Endothelial cell of umbilical vein (primary cell): ENCODE results near the gene GRK4. TPM values are rescaled to one million over a fixed set of nuclear protein-coding genes. Genes with fewer than 3 reads are reported as not detected.

Experiments
- BruUV-seq: library from RNA; stranded (reverse); fragments of 400-500 nt; replicated peaks from 2 replicates; lab custom pipeline; 2021; lab: Mats Ljungman, UMichigan
- CTCF ChIA-PET: fragments of 300-600, 350-600 bp; sonication (Branson Sonifier 250); formaldehyde crosslinking; loops from one replicate; lab custom pipeline; 2021; ENCODE audit warnings: antibody characterized with exemption, inconsistent platforms; lab: Charles Lee
- POLR2A ChIA-PET: fragments of 300-600, 350-600 bp; sonication (Branson Sonifier 250); formaldehyde crosslinking; loops from one replicate; lab custom pipeline; 2021; ENCODE audit warnings: antibody characterized with exemption, inconsistent platforms; lab: Charles Lee
- DNase-seq: peaks from one replicate; pipeline ENCODE4 v3.0.0-alpha.2; 2011; ENCODE audit warnings: low read depth, low spot score
- FAIRE-seq: peaks from 2 replicates; lab custom pipeline; 2011; peaks lifted over from hg19 to GRCh38; lab: Jason Lieb, UNC
- H2AFZ ChIP-seq: 2 replicates; pipeline ENCODE4 v1.6.0; 2012; ENCODE audit warnings: low read depth, low read length, control low read depth, inconsistent platforms
- H3K27ac ChIP-seq: 2 replicates; pipeline ENCODE4 v1.5.1; 2011; ENCODE audit warnings: low read depth, mild to moderate bottlenecking, control low read depth, low read length, moderate library complexity; ENCODE audit not compliant: insufficient read depth
- H3K27me3 ChIP-seq, 2 experiments: 2 replicates each; pipeline versions ENCODE4 v1.6.0 to v1.6.1; 2011; ENCODE audit warnings: low read length in 2 of 2, mixed read lengths in 1 of 2; ENCODE audit not compliant: control insufficient read depth in 2 of 2, insufficient read depth in 2 of 2
- H3K36me3 ChIP-seq, 2 experiments: 2 replicates in 1 of 2; 3 replicates in 1 of 2; pipeline ENCODE4 v1.5.1; 2011; ENCODE audit warnings: low read length in 2 of 2, mild to moderate bottlenecking in 1 of 2, moderate library complexity in 1 of 2; ENCODE audit not compliant: control insufficient read depth in 2 of 2, insufficient read depth in 2 of 2; ENCODE audit errors: extremely low read depth in 1 of 2
- H3K4me1 ChIP-seq: 3 replicates; pipeline ENCODE4 v1.5.1; 2011; ENCODE audit warnings: mild to moderate bottlenecking, low read length; ENCODE audit not compliant: control insufficient read depth, insufficient read depth; ENCODE audit errors: extremely low read depth
- H3K4me2 ChIP-seq: 2 replicates; pipeline ENCODE4 v1.6.1; 2011; ENCODE audit warnings: low read length, control low read depth, mixed read lengths; ENCODE audit not compliant: insufficient read depth
- H3K4me3 ChIP-seq, 3 experiments: fragments of 200-600 bp in 1 of 3; sonication (generic), shearing (Covaris generic) in 1 of 3; replicated peaks in 1 of 3; 2 replicates each; pipeline ENCODE4 v1.5.1; 2011 to 2016; ENCODE audit warnings: control low read depth in 3 of 3, low read length in 3 of 3, mild to moderate bottlenecking in 2 of 3, inconsistent platforms in 1 of 3, low read depth in 1 of 3, moderate library complexity in 1 of 3; ENCODE audit not compliant: insufficient read depth in 1 of 3
- H3K79me2 ChIP-seq: 2 replicates; pipeline ENCODE4 v1.6.0; 2012; ENCODE audit warnings: low read length, inconsistent platforms; ENCODE audit not compliant: control insufficient read depth, insufficient read depth
- H3K9ac ChIP-seq: replicated peaks from 2 replicates; pipeline ENCODE3; 2011; ENCODE audit warnings: low read length, control low read depth; ENCODE audit not compliant: insufficient read depth; ENCODE audit errors: extremely low read depth
- H3K9me1 ChIP-seq: replicated peaks from 3 replicates; pipeline ENCODE4 v1.6.0; 2011; ENCODE audit warnings: mild to moderate bottlenecking, low read length; ENCODE audit not compliant: control insufficient read depth, insufficient read depth; ENCODE audit errors: extremely low read depth
- H3K9me3 ChIP-seq: replicated peaks from 2 replicates; pipeline ENCODE4 v1.5.1; 2012; ENCODE audit warnings: low read length, inconsistent platforms; ENCODE audit not compliant: control insufficient read depth, insufficient read depth
- H4K20me1 ChIP-seq: replicated peaks from 2 replicates; pipeline ENCODE3; 2011; ENCODE audit warnings: mild to moderate bottlenecking, low read length; ENCODE audit not compliant: control insufficient read depth, insufficient read depth; ENCODE audit errors: extremely low read depth
- EZH2 ChIP-seq: IDR thresholded peaks from 2 replicates; pipeline ENCODE4 v1.6.1; 2012; ENCODE audit warnings: borderline replicate concordance, low read depth, mild to moderate bottlenecking, moderate library complexity, low read length, inconsistent platforms; ENCODE audit not compliant: severe bottlenecking
- FOS ChIP-seq: IDR thresholded peaks from 2 replicates; pipeline ENCODE4 v1.6.1; 2011; ENCODE audit warnings: mild to moderate bottlenecking, low read length, moderate library complexity, borderline replicate concordance; ENCODE audit not compliant: insufficient read depth
- GATA2 ChIP-seq: IDR thresholded peaks from 2 replicates; pipeline ENCODE4 v1.7.0; 2011; ENCODE audit warnings: low read depth, mild to moderate bottlenecking, moderate library complexity, mixed read lengths, low read length; ENCODE audit not compliant: insufficient read length, insufficient read depth
- JUN ChIP-seq: IDR thresholded peaks from 2 replicates; pipeline ENCODE4 v1.6.1; 2011; ENCODE audit warnings: borderline replicate concordance, low read depth; ENCODE audit not compliant: insufficient read length, insufficient read depth
- MYC ChIP-seq: IDR thresholded peaks from one replicate; pipeline ENCODE4 v1.6.1; 2011; ENCODE audit warnings: mild to moderate bottlenecking, low read depth, low read length
- POLR2A ChIP-seq: IDR thresholded peaks from 2 replicates; pipeline ENCODE4 v1.6.1; 2012; ENCODE audit warnings: low read depth, mild to moderate bottlenecking, control low read depth, low read length
- POLR2AphosphoS5 ChIP-seq: IDR thresholded peaks from 2 replicates; pipeline ENCODE4 v1.6.1; 2012; ENCODE audit warnings: low read depth, mild to moderate bottlenecking, control low read depth, low read length, moderate library complexity; ENCODE audit not compliant: insufficient read depth
- dilution Hi-C: fragments of 300-500 bp; cut with MboI; formaldehyde crosslinking; loops from one replicate; pipeline ENCODE4 v1.15.0; 2019; ENCODE audit warnings: low sequenced_read_pairs; ENCODE audit not compliant: extremely low pct_ligation_motif_present
- intact Hi-C: fragments of 100-400 bp; cut with micrococcal nuclease; formaldehyde crosslinking; loops from one replicate; pipeline ENCODE4 v1.10.0; 2022
- polyA plus RNA-seq, 4 experiments: library from polyadenylated mRNA; depleted of rRNA in 3 of 4; stranded (reverse) in 3 of 4; unstranded in 1 of 4; fragments of >200 nt; gene quantifications; 2 replicates each; pipeline versions ENCODE4 v1.2.1 to v1.2.3, GENCODE V29; 2011 to 2012; ENCODE audit warnings: missing spikeins in 1 of 4
- total RNA-seq: library from RNA; stranded (reverse); gene quantifications from 2 replicates; pipeline ENCODE4 v1.2.3, GENCODE V29; 2021
- TF ChIP-seq, protein P1 (sequence below): IDR thresholded peaks from 2 replicates; pipeline ENCODE4 v1.6.1; 2011; ENCODE audit not compliant: insufficient read depth, insufficient read length
- TF ChIP-seq, protein P2 (sequence below), 2 donors: IDR thresholded peaks; 1 replicate in 1 of 2; 2 replicates in 1 of 2; pipeline ENCODE4 v1.5.1; 2011; ENCODE audit warnings: low read length in 2 of 2, mild to moderate bottlenecking in 2 of 2, moderate library complexity in 2 of 2, control low read depth in 1 of 2, inconsistent platforms in 1 of 2, low read depth in 1 of 2; ENCODE audit not compliant: insufficient read depth in 1 of 2; ENCODE audit errors: extremely low read depth in 1 of 2

GRK4 gene
- total and polyA plus RNA-seq, 2 donors (not counting 3 experiments of a cell fraction or from before 2014, with no cell fraction given), result 3.1 to 6.3 TPM

- peaks cover 3 to 5% of the 10 kb centered on the region in 2 experiments for H3K27me3 ChIP-seq
- no peak overlapping the region for H2AFZ ChIP-seq
- no peak overlapping the region for H3K27ac ChIP-seq
- DNase-seq, result no peak
- ChIA-PET CTCF (interaction anchor here (1.8 to 2.2 kb wide), 2 partner anchors 13 to 17 kb away, joined by 7 to 8 read pairs; no protein-coding TSS in a partner anchor), POLR2A (no interaction called here)
- intact Hi-C loops, result no loop called here
- no peak for FAIRE-seq
- H3K4me1 ChIP-seq, result no peaks in the 10 kb centered on the region
- TF ChIP-seq FOS (no peak), MYC (no peak), POLR2AphosphoS5 (no peak), POLR2A (no peak), GATA2 (no peak), JUN (no peak), EZH2 (no peak)
- TF ChIP-seq, protein P1, sequence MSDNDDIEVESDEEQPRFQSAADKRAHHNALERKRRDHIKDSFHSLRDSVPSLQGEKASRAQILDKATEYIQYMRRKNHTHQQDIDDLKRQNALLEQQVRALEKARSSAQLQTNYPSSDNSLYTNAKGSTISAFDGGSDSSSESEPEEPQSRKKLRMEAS, result no peak
- TF ChIP-seq, protein P2, sequence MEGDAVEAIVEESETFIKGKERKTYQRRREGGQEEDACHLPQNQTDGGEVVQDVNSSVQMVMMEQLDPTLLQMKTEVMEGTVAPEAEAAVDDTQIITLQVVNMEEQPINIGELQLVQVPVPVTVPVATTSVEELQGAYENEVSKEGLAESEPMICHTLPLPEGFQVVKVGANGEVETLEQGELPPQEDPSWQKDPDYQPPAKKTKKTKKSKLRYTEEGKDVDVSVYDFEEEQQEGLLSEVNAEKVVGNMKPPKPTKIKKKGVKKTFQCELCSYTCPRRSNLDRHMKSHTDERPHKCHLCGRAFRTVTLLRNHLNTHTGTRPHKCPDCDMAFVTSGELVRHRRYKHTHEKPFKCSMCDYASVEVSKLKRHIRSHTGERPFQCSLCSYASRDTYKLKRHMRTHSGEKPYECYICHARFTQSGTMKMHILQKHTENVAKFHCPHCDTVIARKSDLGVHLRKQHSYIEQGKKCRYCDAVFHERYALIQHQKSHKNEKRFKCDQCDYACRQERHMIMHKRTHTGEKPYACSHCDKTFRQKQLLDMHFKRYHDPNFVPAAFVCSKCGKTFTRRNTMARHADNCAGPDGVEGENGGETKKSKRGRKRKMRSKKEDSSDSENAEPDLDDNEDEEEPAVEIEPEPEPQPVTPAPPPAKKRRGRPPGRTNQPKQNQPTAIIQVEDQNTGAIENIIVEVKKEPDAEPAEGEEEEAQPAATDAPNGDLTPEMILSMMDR (IDR thresholded peaks at IDR 0.05; ENCODE audit: extremely low read depth in 1 of 2, insufficient read depth in 1 of 2, low read depth in 1 of 2, low read length in 2 of 2), result no peak
- dilution Hi-C loops, result no loop called here
- H3K4me2 ChIP-seq, result no peak overlapping the region
- H3K79me2 ChIP-seq, result no peaks in the 10 kb centered on the region
- H4K20me1 ChIP-seq, result no peaks in the 10 kb centered on the region
- no peak overlapping the region for H3K4me3 ChIP-seq
- H3K9me3 ChIP-seq, result no peaks in the 10 kb centered on the region
- no peak overlapping the region for H3K9ac ChIP-seq
- no peaks in the 10 kb centered on the region for H3K36me3 ChIP-seq
- no peaks in the 10 kb centered on the region for H3K9me1 ChIP-seq
- BruUV-seq, result no TSS peak
These were observed 31.5 kb downstream of the GRK4 start for GRCh38 chr4:2994917-2995316.
